SK-N-SH treated with all-trans-retinoic acid at 6 μM for 48 hours (cell line): ENCODE results near the gene PRSS2.

Experiments
- ATAC-seq: fragments of 200-7000 bp; cut with Tn5 transposase; 3 replicates; pipeline ENCODE4 v1.9.1; 2020; ENCODE audit warnings: mild to moderate bottlenecking, moderate library complexity
- ARNTL ChIP-seq: fragments of 450-650 bp; formaldehyde crosslinking; IDR thresholded peaks from 2 replicates; pipeline ENCODE4 v1.5.0; 2020; ENCODE audit warnings: low read depth, mild to moderate bottlenecking, moderate library complexity, borderline replicate concordance
- BACH2 ChIP-seq: fragments of 250-450 bp; sonication (Bioruptor Pico); IDR thresholded peaks from 2 replicates; pipeline ENCODE4 v1.9.0; 2021; ENCODE audit warnings: mild to moderate bottlenecking, borderline replicate concordance
- CSDC2 ChIP-seq: fragments of 250-450 bp; sonication (Bioruptor Pico); IDR thresholded peaks from 2 replicates; pipeline ENCODE4 v1.5.0; 2020; ENCODE audit warnings: mild to moderate bottlenecking, moderate library complexity
- ESRRG ChIP-seq: fragments of 250-450 bp; sonication (Bioruptor Pico); IDR thresholded peaks from 2 replicates; pipeline ENCODE4 v1.6.1; 2021; ENCODE audit warnings: mild to moderate bottlenecking
- GLIS3 ChIP-seq: fragments of 250-450 bp; sonication (Bioruptor Pico); IDR thresholded peaks from 2 replicates; pipeline ENCODE4 v1.5.0; 2020; ENCODE audit warnings: mild to moderate bottlenecking, moderate library complexity
- ISL1 ChIP-seq: fragments of 250-450 bp; sonication (Bioruptor Pico); IDR thresholded peaks from 2 replicates; pipeline ENCODE4 v2.1.2; 2022; ENCODE audit warnings: mild to moderate bottlenecking, moderate library complexity
- OSR1 ChIP-seq: fragments of 250-450 bp; sonication (Bioruptor Pico); IDR thresholded peaks from 2 replicates; pipeline ENCODE4 v1.8.0; 2022; ENCODE audit warnings: moderate library complexity, mild to moderate bottlenecking, inconsistent platforms
- PPARA ChIP-seq: fragments of 250-450 bp; sonication (Bioruptor Pico); IDR thresholded peaks from 2 replicates; pipeline ENCODE4 v1.5.0; 2020; ENCODE audit warnings: mild to moderate bottlenecking, borderline replicate concordance
- RARB ChIP-seq: fragments of 250-450 bp; sonication (Bioruptor Pico); IDR thresholded peaks from 2 replicates; pipeline ENCODE4 v1.8.0; 2021; ENCODE audit warnings: mild to moderate bottlenecking, moderate library complexity
- SNAI2 ChIP-seq: fragments of 250-450 bp; sonication (Bioruptor Pico); IDR thresholded peaks from 2 replicates; pipeline ENCODE4 v1.5.0; 2020; ENCODE audit warnings: mild to moderate bottlenecking, moderate library complexity
- TCF4 ChIP-seq: fragments of 250-450 bp; sonication (Bioruptor Pico); IDR thresholded peaks from 2 replicates; pipeline ENCODE4 v1.8.0; 2021; ENCODE audit warnings: mild to moderate bottlenecking, moderate library complexity, borderline replicate concordance
- TOX ChIP-seq: fragments of 250-450 bp; sonication (Bioruptor Pico); IDR thresholded peaks from 2 replicates; pipeline ENCODE4 v1.8.0; 2021; ENCODE audit warnings: mild to moderate bottlenecking, moderate library complexity, borderline replicate concordance
- ZFP3 ChIP-seq: fragments of 250-450 bp; sonication (Bioruptor Pico); IDR thresholded peaks from 2 replicates; pipeline ENCODE4 v1.5.0; 2020; ENCODE audit warnings: mild to moderate bottlenecking, moderate library complexity
- ZFP30 ChIP-seq: fragments of 450-650 bp; formaldehyde crosslinking; IDR thresholded peaks from 2 replicates; pipeline ENCODE4 v1.5.0; 2022; ENCODE audit warnings: mild to moderate bottlenecking, moderate library complexity
- ZNF70 ChIP-seq: fragments of 450-650 bp; formaldehyde crosslinking; IDR thresholded peaks from 2 replicates; pipeline ENCODE4 v1.5.0; 2020; ENCODE audit warnings: mild to moderate bottlenecking, moderate library complexity
- ZNF8 ChIP-seq: fragments of 450-650 bp; formaldehyde crosslinking; IDR thresholded peaks from 2 replicates; pipeline ENCODE4 v1.5.0; 2020; ENCODE audit warnings: mild to moderate bottlenecking, moderate library complexity
- TF ChIP-seq, protein P1 (sequence below): fragments of 250-450 bp; sonication (Bioruptor Pico); IDR thresholded peaks from 2 replicates; pipeline ENCODE4 v1.5.1; 2020; ENCODE audit warnings: low read depth, mild to moderate bottlenecking, moderate library complexity
- TF ChIP-seq, protein P2 (sequence below): fragments of 250-450 bp; sonication (Bioruptor Pico); IDR thresholded peaks from 2 replicates; pipeline ENCODE4 v1.8.0; 2021; ENCODE audit warnings: low read depth, mild to moderate bottlenecking, moderate library complexity, borderline replicate concordance
- TF ChIP-seq, protein P3 (sequence below): fragments of 250-450 bp; sonication (Bioruptor Pico); IDR thresholded peaks from 2 replicates; pipeline ENCODE4 v1.5.0; 2020; ENCODE audit warnings: mild to moderate bottlenecking, moderate library complexity
- TF ChIP-seq, protein P4 (sequence below): fragments of 250-450 bp; sonication (Bioruptor Pico); IDR thresholded peaks from 2 replicates; pipeline ENCODE4 v1.8.0; 2020; ENCODE audit warnings: mild to moderate bottlenecking, moderate library complexity, borderline replicate concordance

Gene PRSS2

DNA sequence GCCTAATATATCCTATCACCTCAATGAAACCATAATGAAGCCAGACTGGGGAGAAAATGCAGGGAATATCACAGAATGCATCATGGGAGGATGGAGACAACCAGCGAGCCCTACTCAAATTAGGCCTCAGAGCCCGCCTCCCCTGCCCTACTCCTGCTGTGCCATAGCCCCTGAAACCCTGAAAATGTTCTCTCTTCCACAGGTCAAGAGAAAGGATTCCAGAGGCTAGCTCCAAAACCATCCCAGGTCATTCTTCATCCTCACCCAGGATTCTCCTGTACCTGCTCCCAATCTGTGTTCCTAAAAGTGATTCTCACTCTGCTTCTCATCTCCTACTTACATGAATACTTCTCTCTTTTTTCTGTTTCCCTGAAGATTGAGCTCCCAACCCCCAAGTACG, 31.5 kb downstream of the PRSS2 start:
- ATAC-seq: no peak
- TF ChIP-seq ISL1 (CRISPR knock-in tag) (no peak), ZFP3 (CRISPR knock-in tag) (no peak), ARNTL (CRISPR knock-in tag) (no peak), ZNF70 (CRISPR knock-in tag) (no peak), ZFP30 (CRISPR knock-in tag) (no peak), CSDC2 (CRISPR knock-in tag) (no peak)
- TF ChIP-seq, protein P1, sequence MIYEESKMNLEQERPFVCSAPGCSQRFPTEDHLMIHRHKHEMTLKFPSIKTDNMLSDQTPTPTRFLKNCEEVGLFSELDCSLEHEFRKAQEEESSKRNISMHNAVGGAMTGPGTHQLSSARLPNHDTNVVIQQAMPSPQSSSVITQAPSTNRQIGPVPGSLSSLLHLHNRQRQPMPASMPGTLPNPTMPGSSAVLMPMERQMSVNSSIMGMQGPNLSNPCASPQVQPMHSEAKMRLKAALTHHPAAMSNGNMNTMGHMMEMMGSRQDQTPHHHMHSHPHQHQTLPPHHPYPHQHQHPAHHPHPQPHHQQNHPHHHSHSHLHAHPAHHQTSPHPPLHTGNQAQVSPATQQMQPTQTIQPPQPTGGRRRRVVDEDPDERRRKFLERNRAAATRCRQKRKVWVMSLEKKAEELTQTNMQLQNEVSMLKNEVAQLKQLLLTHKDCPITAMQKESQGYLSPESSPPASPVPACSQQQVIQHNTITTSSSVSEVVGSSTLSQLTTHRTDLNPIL: no peak
- TF ChIP-seq, protein P2, sequence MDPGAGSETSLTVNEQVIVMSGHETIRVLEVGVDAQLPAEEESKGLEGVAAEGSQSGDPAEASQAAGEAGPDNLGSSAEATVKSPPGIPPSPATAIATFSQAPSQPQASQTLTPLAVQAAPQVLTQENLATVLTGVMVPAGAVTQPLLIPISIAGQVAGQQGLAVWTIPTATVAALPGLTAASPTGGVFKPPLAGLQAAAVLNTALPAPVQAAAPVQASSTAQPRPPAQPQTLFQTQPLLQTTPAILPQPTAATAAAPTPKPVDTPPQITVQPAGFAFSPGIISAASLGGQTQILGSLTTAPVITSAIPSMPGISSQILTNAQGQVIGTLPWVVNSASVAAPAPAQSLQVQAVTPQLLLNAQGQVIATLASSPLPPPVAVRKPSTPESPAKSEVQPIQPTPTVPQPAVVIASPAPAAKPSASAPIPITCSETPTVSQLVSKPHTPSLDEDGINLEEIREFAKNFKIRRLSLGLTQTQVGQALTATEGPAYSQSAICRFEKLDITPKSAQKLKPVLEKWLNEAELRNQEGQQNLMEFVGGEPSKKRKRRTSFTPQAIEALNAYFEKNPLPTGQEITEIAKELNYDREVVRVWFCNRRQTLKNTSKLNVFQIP: no peak
- TF ChIP-seq, protein P3, sequence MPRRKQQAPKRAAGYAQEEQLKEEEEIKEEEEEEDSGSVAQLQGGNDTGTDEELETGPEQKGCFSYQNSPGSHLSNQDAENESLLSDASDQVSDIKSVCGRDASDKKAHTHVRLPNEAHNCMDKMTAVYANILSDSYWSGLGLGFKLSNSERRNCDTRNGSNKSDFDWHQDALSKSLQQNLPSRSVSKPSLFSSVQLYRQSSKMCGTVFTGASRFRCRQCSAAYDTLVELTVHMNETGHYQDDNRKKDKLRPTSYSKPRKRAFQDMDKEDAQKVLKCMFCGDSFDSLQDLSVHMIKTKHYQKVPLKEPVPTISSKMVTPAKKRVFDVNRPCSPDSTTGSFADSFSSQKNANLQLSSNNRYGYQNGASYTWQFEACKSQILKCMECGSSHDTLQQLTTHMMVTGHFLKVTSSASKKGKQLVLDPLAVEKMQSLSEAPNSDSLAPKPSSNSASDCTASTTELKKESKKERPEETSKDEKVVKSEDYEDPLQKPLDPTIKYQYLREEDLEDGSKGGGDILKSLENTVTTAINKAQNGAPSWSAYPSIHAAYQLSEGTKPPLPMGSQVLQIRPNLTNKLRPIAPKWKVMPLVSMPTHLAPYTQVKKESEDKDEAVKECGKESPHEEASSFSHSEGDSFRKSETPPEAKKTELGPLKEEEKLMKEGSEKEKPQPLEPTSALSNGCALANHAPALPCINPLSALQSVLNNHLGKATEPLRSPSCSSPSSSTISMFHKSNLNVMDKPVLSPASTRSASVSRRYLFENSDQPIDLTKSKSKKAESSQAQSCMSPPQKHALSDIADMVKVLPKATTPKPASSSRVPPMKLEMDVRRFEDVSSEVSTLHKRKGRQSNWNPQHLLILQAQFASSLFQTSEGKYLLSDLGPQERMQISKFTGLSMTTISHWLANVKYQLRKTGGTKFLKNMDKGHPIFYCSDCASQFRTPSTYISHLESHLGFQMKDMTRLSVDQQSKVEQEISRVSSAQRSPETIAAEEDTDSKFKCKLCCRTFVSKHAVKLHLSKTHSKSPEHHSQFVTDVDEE (CRISPR knock-in tag): no peak
- TF ChIP-seq, protein P4, sequence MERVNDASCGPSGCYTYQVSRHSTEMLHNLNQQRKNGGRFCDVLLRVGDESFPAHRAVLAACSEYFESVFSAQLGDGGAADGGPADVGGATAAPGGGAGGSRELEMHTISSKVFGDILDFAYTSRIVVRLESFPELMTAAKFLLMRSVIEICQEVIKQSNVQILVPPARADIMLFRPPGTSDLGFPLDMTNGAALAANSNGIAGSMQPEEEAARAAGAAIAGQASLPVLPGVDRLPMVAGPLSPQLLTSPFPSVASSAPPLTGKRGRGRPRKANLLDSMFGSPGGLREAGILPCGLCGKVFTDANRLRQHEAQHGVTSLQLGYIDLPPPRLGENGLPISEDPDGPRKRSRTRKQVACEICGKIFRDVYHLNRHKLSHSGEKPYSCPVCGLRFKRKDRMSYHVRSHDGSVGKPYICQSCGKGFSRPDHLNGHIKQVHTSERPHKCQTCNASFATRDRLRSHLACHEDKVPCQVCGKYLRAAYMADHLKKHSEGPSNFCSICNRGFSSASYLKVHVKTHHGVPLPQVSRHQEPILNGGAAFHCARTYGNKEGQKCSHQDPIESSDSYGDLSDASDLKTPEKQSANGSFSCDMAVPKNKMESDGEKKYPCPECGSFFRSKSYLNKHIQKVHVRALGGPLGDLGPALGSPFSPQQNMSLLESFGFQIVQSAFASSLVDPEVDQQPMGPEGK (CRISPR knock-in tag): no peak

DNA sequence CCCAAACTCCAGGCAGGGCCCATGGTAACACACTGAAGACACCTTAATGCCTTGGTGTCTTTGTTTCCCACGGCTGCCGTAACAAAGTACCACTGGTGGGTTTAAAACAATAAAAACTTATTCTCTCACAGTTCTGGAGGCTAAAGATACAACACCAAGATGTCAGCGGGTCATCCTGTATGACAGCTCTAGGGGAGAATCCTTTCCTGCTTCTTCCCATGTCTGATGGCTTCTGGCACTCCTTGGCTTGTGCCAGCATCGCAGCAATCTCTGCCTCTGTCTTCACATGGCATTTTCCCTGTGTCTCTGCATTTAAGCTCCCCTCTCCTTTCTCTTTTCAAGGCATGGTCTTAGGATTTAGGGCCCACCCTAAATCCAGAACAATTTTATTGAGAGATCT, 33.1 kb downstream of the PRSS2 start:
- ATAC-seq: no peak
- TF ChIP-seq, protein P2: no peak
- TF ChIP-seq, protein P1: no peak
- TF ChIP-seq ZFP30 (CRISPR knock-in tag): no peak
- no peak for TF ChIP-seq OSR1 (CRISPR knock-in tag)
- no peak for TF ChIP-seq TOX (CRISPR knock-in tag)
- no peak for TF ChIP-seq SNAI2 (CRISPR knock-in tag)
- no peak for TF ChIP-seq PPARA (CRISPR knock-in tag)
- TF ChIP-seq ZNF70 (CRISPR knock-in tag): no peak
- no peak for TF ChIP-seq ZNF8 (CRISPR knock-in tag)
- TF ChIP-seq GLIS3 (CRISPR knock-in tag): no peak
- TF ChIP-seq RARB (CRISPR knock-in tag): no peak
- no peak for TF ChIP-seq TCF4 (CRISPR knock-in tag)
- TF ChIP-seq, protein P4 (CRISPR knock-in tag): no peak
- no peak for TF ChIP-seq BACH2 (CRISPR knock-in tag)
- no peak for TF ChIP-seq ESRRG
